SK-N-MC (cell line): ENCODE results near the gene FAM234A.

Source experiments
- EZH2 ChIP-seq: fragments of 200-600 bp; sonication (generic); IDR thresholded peaks from one replicate; pipeline ENCODE4 v1.6.1; 2017; ENCODE audit warnings: antibody characterized with exemption
- POLR2AphosphoS5 ChIP-seq: IDR thresholded peaks from 2 replicates; pipeline ENCODE4 v1.6.1; 2012; ENCODE audit warnings: mild to moderate bottlenecking, low read depth, low read length, borderline replicate concordance

DNA sequence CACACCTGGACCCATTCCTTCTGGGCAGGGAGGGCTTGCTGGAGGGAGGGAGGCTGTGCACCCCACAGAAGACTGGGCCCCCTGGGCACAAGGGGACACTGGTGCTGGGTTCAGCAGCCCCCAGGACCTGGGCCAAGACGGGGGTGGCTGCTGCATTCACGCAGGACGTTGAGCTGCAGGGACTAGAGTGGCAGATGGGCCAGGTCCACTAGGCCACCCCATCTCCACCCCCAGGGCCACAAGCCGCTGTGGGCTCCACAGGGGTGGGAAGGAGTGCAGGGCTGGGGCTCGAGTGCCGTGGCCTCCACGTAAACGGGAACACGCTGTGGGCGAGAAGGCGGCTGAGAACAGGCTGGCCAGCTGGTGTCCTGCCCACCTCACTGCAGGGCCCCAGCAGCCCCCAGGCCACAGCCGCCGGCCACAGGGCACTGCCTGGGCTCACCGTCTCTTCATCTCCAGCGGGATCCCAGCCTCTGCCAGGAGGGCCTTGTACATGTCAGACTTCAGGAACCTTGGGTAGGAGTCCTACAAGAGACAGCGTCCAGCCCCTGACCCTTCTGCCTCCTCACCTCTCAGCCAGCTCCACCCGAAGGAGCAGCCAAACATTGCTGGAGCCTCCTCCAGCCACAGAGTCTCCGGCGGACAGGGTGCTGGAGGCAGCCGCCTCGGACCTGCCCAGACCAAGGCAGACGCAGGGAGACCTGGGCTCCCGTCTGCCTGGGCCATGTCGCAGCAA, 34.6 kb downstream of the FAM234A start:
- TF ChIP-seq EZH2 = no peak
- TF ChIP-seq POLR2AphosphoS5 = no peak
